ENCODE measurements around the gene IFNA4.
"Not testable (repeated sequence)": the region's sequence is repeated elsewhere in the genome, so short reads cannot be mapped to it uniquely, and the experiment has no call there.

IFNA4 gene

GRCh38 chr9:21194867-21195776 lies 7.7 kb upstream of the IFNA4 start:
- Mint-ChIP-seq H3K4me3 (peak overlapping the region in 1 of 2 donors; percentile 46), H3K4me1 (peaks cover 14 to 21% of the 10 kb centered on the region in 2 donors)
- ATAC-seq (replicated peaks) (peak; percentile 94 to 95), DNase-seq (peak; percentile 40)
- not testable (repeated sequence) for H3K36me3 Mint-ChIP-seq, H3K9me3 Mint-ChIP-seq, H3K27ac Mint-ChIP-seq, H3K27me3 Mint-ChIP-seq

- H3K4me1 Mint-ChIP-seq, result peaks cover 7 to 21% of the 10 kb centered on the region in 2 donors
- H3K36me3 Mint-ChIP-seq, H3K4me3 Mint-ChIP-seq, H3K27ac Mint-ChIP-seq, H3K9me3 Mint-ChIP-seq, H3K27me3 Mint-ChIP-seq: not testable (repeated sequence)
- ATAC-seq (replicated peaks), result peak; percentile 94 to 96
- DNase-seq, result peak; percentile 23
These were observed 4.3 kb downstream of the IFNA4 start for GRCh38 chr9:21182810-21183736.

GRCh38 chr9:21174671-21175070 lies 12.7 kb downstream of the IFNA4 start:
- Mint-ChIP-seq H3K4me3 (no peak overlapping the region), H3K9me3 (no peaks in the 10 kb centered on the region), H3K27me3 (no peaks in the 10 kb centered on the region), H3K4me1 (no peaks in the 10 kb centered on the region), H3K36me3 (no peaks in the 10 kb centered on the region), H3K27ac (no peak overlapping the region)
- DNase-seq (no peak), ATAC-seq (replicated peaks) (no peak)

- no peaks in the 10 kb centered on the region for H3K36me3 Mint-ChIP-seq
- no peaks in the 10 kb centered on the region for H3K4me1 Mint-ChIP-seq
- ATAC-seq (replicated peaks), result no peak
- no peak overlapping the region for H3K4me3 Mint-ChIP-seq
- no peak for DNase-seq
- H3K9me3 Mint-ChIP-seq, result no peaks in the 10 kb centered on the region
- no peak overlapping the region for H3K27ac Mint-ChIP-seq
- no peaks in the 10 kb centered on the region for H3K27me3 Mint-ChIP-seq
These were observed 15.2 kb downstream of the IFNA4 start for GRCh38 chr9:21172156-21172555.

- H3K4me3 Mint-ChIP-seq, result no peak overlapping the region
- no peak for DNase-seq
- no peaks in the 10 kb centered on the region for H3K4me1 Mint-ChIP-seq
- H3K27ac Mint-ChIP-seq, result no peak overlapping the region
- H3K36me3 Mint-ChIP-seq, result no peaks in the 10 kb centered on the region
- no peaks in the 10 kb centered on the region for H3K9me3 Mint-ChIP-seq
- no peak for ATAC-seq (replicated peaks)
- no peaks in the 10 kb centered on the region for H3K27me3 Mint-ChIP-seq
These were observed 16.0 kb downstream of the IFNA4 start for GRCh38 chr9:21171351-21171750.

GRCh38 chr9:21166560-21166959 lies 20.8 kb downstream of the IFNA4 start, which contains the start of gene IFNA21:
Gene IFNA21 (minus strand): TSS chr9:21166660. CDS start chr9:21166612, 48 bp downstream.
- H3K9me3 Mint-ChIP-seq; DNase-seq; H3K4me3 Mint-ChIP-seq; H3K27me3 Mint-ChIP-seq; ATAC-seq (replicated peaks); H3K36me3 Mint-ChIP-seq; H3K27ac Mint-ChIP-seq; H3K4me1 Mint-ChIP-seq: not testable (repeated sequence)

- Mint-ChIP-seq H3K4me1 (peaks cover 0 to under 1% of the 10 kb centered on the region in 2 donors), H3K36me3 (no peaks in the 10 kb centered on the region), H3K4me3 (no peak overlapping the region), H3K27me3 (no peaks in the 10 kb centered on the region), H3K9me3 (no peaks in the 10 kb centered on the region), H3K27ac (no peak overlapping the region)
- ATAC-seq (replicated peaks) (no peak), DNase-seq (no peak)
These were observed 21.9 kb downstream of the IFNA4 start for GRCh38 chr9:21165516-21165915.

- Mint-ChIP-seq H3K27me3 (peaks cover 0 to 6% of the 10 kb centered on the region in 2 donors), H3K4me1 (peaks cover 3 to 8% of the 10 kb centered on the region in 2 donors)
- no peak for DNase-seq
These were observed 27.2 kb downstream of the IFNA4 start for GRCh38 chr9:21160178-21160577.

GRCh38 chr9:21155501-21155900 lies 31.9 kb downstream of the IFNA4 start:
- no peak for ATAC-seq (replicated peaks)
- Mint-ChIP-seq H3K36me3 (peaks cover 0 to 2% of the 10 kb centered on the region in 2 donors), H3K9me3 (peaks cover 0 to 3% of the 10 kb centered on the region in 2 donors), H3K4me3 (no peak overlapping the region), H3K27me3 (peaks cover 4 to 11% of the 10 kb centered on the region in 2 donors), H3K4me1 (peaks cover 7 to 13% of the 10 kb centered on the region in 2 donors), H3K27ac (no peak overlapping the region)
- DNase-seq, result no peak

More at GRCh38 chr9:21160178-21160577, 27.2 kb downstream of the IFNA4 start:
- peaks cover 0 to 2% of the 10 kb centered on the region in 2 donors for H3K36me3 Mint-ChIP-seq
- no peak for ATAC-seq (replicated peaks)
- H3K27ac Mint-ChIP-seq, result no peak overlapping the region
- H3K4me3 Mint-ChIP-seq, result no peak overlapping the region
- H3K9me3 Mint-ChIP-seq, result peaks cover 0 to 3% of the 10 kb centered on the region in 2 donors

- Mint-ChIP-seq H3K4me1 (peaks cover 3 to 5% of the 10 kb centered on the region in 2 donors), H3K36me3 (peaks cover 0 to 5% of the 10 kb centered on the region in 2 donors), H3K27me3 (peaks cover 4 to 11% of the 10 kb centered on the region in 2 donors), H3K27ac (no peak overlapping the region), H3K4me3 (no peak overlapping the region), H3K9me3 (peaks cover 0 to 4% of the 10 kb centered on the region in 2 donors)
- no peak for DNase-seq
- ATAC-seq (replicated peaks), result peak in 1 of 2 donors; percentile 41
These were observed 33.3 kb downstream of the IFNA4 start for GRCh38 chr9:21154018-21154608.

GRCh38 chr9:21153336-21154017 lies 33.9 kb downstream of the IFNA4 start:
- no peak for ATAC-seq (replicated peaks)
- H3K36me3 Mint-ChIP-seq, result peaks cover 0 to 7% of the 10 kb centered on the region in 2 donors
- H3K9me3 Mint-ChIP-seq, result peaks cover 1 to 7% of the 10 kb centered on the region in 2 donors
- peaks cover 3 to 5% of the 10 kb centered on the region in 2 donors for H3K4me1 Mint-ChIP-seq
- DNase-seq, result no peak
- H3K4me3 Mint-ChIP-seq, result no peak overlapping the region
- H3K27ac Mint-ChIP-seq, result no peak overlapping the region
- peaks cover 4 to 11% of the 10 kb centered on the region in 2 donors for H3K27me3 Mint-ChIP-seq

- Mint-ChIP-seq H3K4me1 (peaks cover 13 to 18% of the 10 kb centered on the region in 2 donors), H3K9me3 (peaks cover 9 to 10% of the 10 kb centered on the region in 2 donors), H3K27me3 (no peaks in the 10 kb centered on the region), H3K36me3 (peaks cover 0 to 3% of the 10 kb centered on the region in 2 donors), H3K27ac (no peak overlapping the region), H3K4me3 (no peak overlapping the region)
- peak in 1 of 2 donors; percentile 33 for ATAC-seq (replicated peaks)
- DNase-seq, result no peak
These were observed 42.8 kb downstream of the IFNA4 start for GRCh38 chr9:21144603-21145002.

GRCh38 chr9:21141427-21141882 lies 45.9 kb downstream of the IFNA4 start, which contains the start of gene IFNW1:
Gene IFNW1 (minus strand): TSS chr9:21141832. CDS start chr9:21141570, 262 bp downstream.
- H3K9me3 Mint-ChIP-seq, result no peaks in the 10 kb centered on the region
- DNase-seq (no peak), ATAC-seq (replicated peaks) (no peak)
- peaks cover 13 to 18% of the 10 kb centered on the region in 2 donors for H3K4me1 Mint-ChIP-seq
- no peak within 1 kb of the TSS for H3K27ac Mint-ChIP-seq
- no peaks in the 10 kb centered on the region for H3K27me3 Mint-ChIP-seq
- H3K4me3 Mint-ChIP-seq, result no peak within 1 kb of the TSS
- H3K36me3 Mint-ChIP-seq, result no peaks in the 10 kb centered on the region
